Measurements from ENCODE around the gene HYAL2. TPM values are rescaled to one million over a fixed set of nuclear protein-coding genes. Genes with fewer than 3 reads are reported as not detected.
A peak's percentile ranks its signal among the peaks of the same experiment; 100 is the strongest.

The HYAL2 gene
- total and polyA plus RNA-seq, 7 donors: 20.6 to 61.7 (median 27.2) TPM

- H3K4me1 ChIP-seq: peaks cover 46% of the 10 kb centered on the region
- peak overlapping the region; percentile 93 for H3K4me3 ChIP-seq
- H3K27ac ChIP-seq: peak overlapping the region; percentile 95
- WGBS, 3 donors: 42 to 54% (median 49%) methylated on average over 5 of the region's 5 CpGs
- no peaks in the 10 kb centered on the region for H3K27me3 ChIP-seq (ENCODE audit: insufficient read depth in 3 of 3, low read length in 2 of 3)
- H3K36me3 ChIP-seq (ENCODE audit: insufficient read depth in 1 of 2, low read depth in 1 of 2): peaks cover 3 to 34% of the 10 kb centered on the region in 2 donors
- ATAC-seq: no peak
- DNase-seq: no peak
- no peak for TF ChIP-seq CTCF (IDR thresholded peaks at IDR 0.05)
- intact Hi-C loops (cut with DNase I): no loop called here
- no peaks in the 10 kb centered on the region for H3K9me3 ChIP-seq
These were observed 12.0 kb upstream of the HYAL2 start for GRCh38 chr3:50334339-50335075.

GRCh38 chr3:50333744-50334328, 11.3 kb upstream of the HYAL2 start:
- Histone ChIP-seq H3K4me1 (peaks cover 45% of the 10 kb centered on the region), H3K9me3 (no peaks in the 10 kb centered on the region), H3K27me3 (ENCODE audit: insufficient read depth in 3 of 3, low read length in 2 of 3) (no peaks in the 10 kb centered on the region), H3K4me3 (peak overlapping the region; percentile 93), H3K27ac (peak overlapping the region; percentile 95), H3K36me3 (ENCODE audit: insufficient read depth in 1 of 2, low read depth in 1 of 2) (peaks cover 3 to 41% of the 10 kb centered on the region in 2 donors)
- intact Hi-C loops (cut with DNase I): no loop called here
- no peak for TF ChIP-seq CTCF (IDR thresholded peaks at IDR 0.05)
- ATAC-seq (no peak), DNase-seq (peak; percentile 60 to 71)
- WGBS, 3 donors: 43 to 64% (median 46%) methylated on average over 12 of the region's 12 CpGs

GRCh38 chr3:50331364-50331907, 8.9 kb upstream of the HYAL2 start:
- intact Hi-C loops (cut with DNase I): no loop called here
- 94 to 96% (median 95%) methylated on average over 19 of the region's 19 CpGs for WGBS, 3 donors
- Histone ChIP-seq H3K36me3 (ENCODE audit: insufficient read depth in 1 of 2, low read depth in 1 of 2) (peaks cover 3 to 44% of the 10 kb centered on the region in 2 donors), H3K4me1 (peaks cover 46% of the 10 kb centered on the region), H3K9me3 (no peaks in the 10 kb centered on the region), H3K27me3 (ENCODE audit: insufficient read depth in 3 of 3, low read length in 2 of 3) (no peaks in the 10 kb centered on the region), H3K27ac (no peak overlapping the region), H3K4me3 (no peak overlapping the region)
- ATAC-seq: no peak
- DNase-seq: no peak
- TF ChIP-seq CTCF (IDR thresholded peaks at IDR 0.05): no peak

GRCh38 chr3:50330330-50330729, 7.8 kb upstream of the HYAL2 start:
- peaks cover 36% of the 10 kb centered on the region for H3K4me1 ChIP-seq
- 88 to 91% (median 89%) methylated on average over 10 of the region's 10 CpGs for WGBS, 3 donors
- peaks cover 3 to 55% of the 10 kb centered on the region in 2 donors for H3K36me3 ChIP-seq (ENCODE audit: insufficient read depth in 1 of 2, low read depth in 1 of 2)
- H3K27me3 ChIP-seq (ENCODE audit: insufficient read depth in 3 of 3, low read length in 2 of 3): no peaks in the 10 kb centered on the region
- ATAC-seq: no peak
- DNase-seq: peak in 1 of 2 donors; percentile 54
- no peak overlapping the region for H3K27ac ChIP-seq
- H3K9me3 ChIP-seq: no peaks in the 10 kb centered on the region
- intact Hi-C loops (cut with DNase I): no loop called here
- no peak for TF ChIP-seq CTCF (IDR thresholded peaks at IDR 0.05)
- H3K4me3 ChIP-seq: no peak overlapping the region

All from psoas muscle (tissue), 8 donors.